HUES48 (cell line): Measurements from ENCODE around the gene ARL16.
A peak's percentile ranks its signal among the peaks of the same experiment; 100 is the strongest.

Experiments
- H3K27ac ChIP-seq: one replicate; pipeline ENCODE4 v1.7.0; 2013; ENCODE audit warnings: low read depth, low read length, inconsistent platforms
- H3K27me3 ChIP-seq: 2 replicates; pipeline ENCODE4 v1.6.1; 2013; ENCODE audit warnings: mild to moderate bottlenecking, low read length; ENCODE audit not compliant: control insufficient read depth, insufficient read depth
- H3K36me3 ChIP-seq: 2 replicates; pipeline ENCODE4 v1.6.1; 2013; ENCODE audit warnings: low read length; ENCODE audit not compliant: control insufficient read depth, insufficient read depth
- H3K4me1 ChIP-seq: 2 replicates; pipeline ENCODE4 v1.6.1; 2013; ENCODE audit warnings: mild to moderate bottlenecking, low read length; ENCODE audit not compliant: control insufficient read depth, insufficient read depth
- H3K4me3 ChIP-seq: 2 replicates; pipeline ENCODE4 v1.5.1; 2013; ENCODE audit warnings: mild to moderate bottlenecking, low read depth, low read length
- H3K9ac ChIP-seq: 2 replicates; pipeline ENCODE4 v1.6.1; 2013; ENCODE audit warnings: mild to moderate bottlenecking, low read depth, low read length, moderate library complexity
- H3K9me3 ChIP-seq: 2 replicates; pipeline ENCODE4 v1.6.1; 2013; ENCODE audit warnings: low read length; ENCODE audit not compliant: control insufficient read depth, insufficient read depth

The ARL16 gene

GRCh38 chr17:81717049-81717765, 33.6 kb upstream of the ARL16 start:
- H3K27ac ChIP-seq, result no peak overlapping the region
- peaks cover 12% of the 10 kb centered on the region; the same call in 1 of the 2 replicates for H3K4me1 ChIP-seq
- H3K9me3 ChIP-seq, result no peaks in the 10 kb centered on the region
- H3K36me3 ChIP-seq, result peaks cover 36% of the 10 kb centered on the region
- no peak overlapping the region for H3K9ac ChIP-seq
- no peaks in the 10 kb centered on the region for H3K27me3 ChIP-seq
- H3K4me3 ChIP-seq, result no peak overlapping the region

GRCh38 chr17:81716674-81716996, 33.0 kb upstream of the ARL16 start:
- Histone ChIP-seq H3K27me3 (no peaks in the 10 kb centered on the region), H3K36me3 (peaks cover 36% of the 10 kb centered on the region), H3K4me1 (peaks cover 11% of the 10 kb centered on the region; the same call in 1 of the 2 replicates), H3K9ac (no peak overlapping the region), H3K4me3 (no peak overlapping the region), H3K27ac (no peak overlapping the region), H3K9me3 (no peaks in the 10 kb centered on the region)

- peaks cover 36% of the 10 kb centered on the region for H3K36me3 ChIP-seq
- no peak overlapping the region for H3K27ac ChIP-seq
- no peak overlapping the region for H3K9ac ChIP-seq
- no peaks in the 10 kb centered on the region for H3K27me3 ChIP-seq
- H3K9me3 ChIP-seq, result no peaks in the 10 kb centered on the region
- H3K4me1 ChIP-seq, result peaks cover 14% of the 10 kb centered on the region
- no peak overlapping the region for H3K4me3 ChIP-seq
Observed at GRCh38 chr17:81715872-81716673, 32.5 kb upstream of the ARL16 start.

GRCh38 chr17:81715107-81715871, 31.7 kb upstream of the ARL16 start:
- H3K27ac ChIP-seq, result no peak overlapping the region

GRCh38 chr17:81714412-81715106, 31.0 kb upstream of the ARL16 start:
- Histone ChIP-seq H3K27ac (no peak overlapping the region), H3K4me3 (no peak overlapping the region), H3K36me3 (peaks cover 34% of the 10 kb centered on the region), H3K4me1 (peaks cover 20% of the 10 kb centered on the region), H3K9me3 (no peaks in the 10 kb centered on the region), H3K9ac (no peak overlapping the region), H3K27me3 (no peaks in the 10 kb centered on the region)

More at GRCh38 chr17:81715107-81715871, 31.7 kb upstream of the ARL16 start:
- Histone ChIP-seq H3K27me3 (no peaks in the 10 kb centered on the region), H3K36me3 (peaks cover 36% of the 10 kb centered on the region), H3K4me1 (peaks cover 20% of the 10 kb centered on the region), H3K9me3 (no peaks in the 10 kb centered on the region), H3K4me3 (no peak overlapping the region), H3K9ac (no peak overlapping the region)

- no peak overlapping the region for H3K9ac ChIP-seq
Observed at GRCh38 chr17:81713556-81714411, 30.2 kb upstream of the ARL16 start.

GRCh38 chr17:81713004-81713555, 29.5 kb upstream of the ARL16 start:
- H3K36me3 ChIP-seq, result peaks cover 35% of the 10 kb centered on the region
- H3K4me3 ChIP-seq, result peak overlapping the region; percentile 80
- no peak overlapping the region for H3K27ac ChIP-seq

More at GRCh38 chr17:81713556-81714411, 30.2 kb upstream of the ARL16 start:
- Histone ChIP-seq H3K27ac (no peak overlapping the region), H3K36me3 (peaks cover 31% of the 10 kb centered on the region), H3K4me3 (peak overlapping the region; percentile 80), H3K4me1 (peaks cover 20% of the 10 kb centered on the region), H3K9me3 (no peaks in the 10 kb centered on the region), H3K27me3 (no peaks in the 10 kb centered on the region)

GRCh38 chr17:81712468-81713003, 28.9 kb upstream of the ARL16 start:
- Histone ChIP-seq H3K9ac (peak overlapping the region; percentile 56; the same call in 1 of the 2 replicates), H3K9me3 (no peaks in the 10 kb centered on the region), H3K27me3 (no peaks in the 10 kb centered on the region), H3K4me1 (peaks cover 20% of the 10 kb centered on the region), H3K4me3 (peak overlapping the region; percentile 80), H3K36me3 (peaks cover 35% of the 10 kb centered on the region), H3K27ac (no peak overlapping the region)

More at GRCh38 chr17:81713004-81713555, 29.5 kb upstream of the ARL16 start:
- Histone ChIP-seq H3K9ac (0 out of 2 replicates have a peak overlapping the region, but pooled peaks have one; percentile 56), H3K27me3 (no peaks in the 10 kb centered on the region), H3K9me3 (no peaks in the 10 kb centered on the region), H3K4me1 (peaks cover 20% of the 10 kb centered on the region)

GRCh38 chr17:81711814-81712467, 28.3 kb upstream of the ARL16 start, which contains the start of gene SLC25A10:
TSS of gene SLC25A10 (plus strand) at chr17:81712284. CDS start at chr17:81712427, 143 bp downstream.
- peaks cover 20% of the 10 kb centered on the region for H3K4me1 ChIP-seq
- H3K9ac ChIP-seq, result peak within 1 kb of the TSS; percentile 56; the same call in 1 of the 2 replicates
- peak within 1 kb of the TSS; percentile 80 for H3K4me3 ChIP-seq
- H3K27me3 ChIP-seq, result no peaks in the 10 kb centered on the region
- no peaks in the 10 kb centered on the region for H3K9me3 ChIP-seq
- peaks cover 38% of the 10 kb centered on the region for H3K36me3 ChIP-seq
- peak within 1 kb of the TSS; percentile 59 for H3K27ac ChIP-seq
